ENCODE data around the gene ACBD4. TPM values are rescaled to one million over a fixed set of nuclear protein-coding genes. Genes with fewer than 3 reads are reported as not detected.

Gene ACBD4
- total RNA-seq, 2 experiments from 2014 or later = 14.8 to 24.0 TPM

GRCh38 chr17:45108051-45108450 lies 27.4 kb upstream of the ACBD4 start:
- POLR2A ChIA-PET = interaction anchor here (0.7 kb wide), 1 partner anchor 1309 kb away, joined by 4 read pairs; no protein-coding TSS in a partner anchor
- H3K36me3 ChIP-seq (ENCODE audit: insufficient read depth, low read length) = peaks cover 62% of the 10 kb centered on the region

GRCh38 chr17:45108595-45109521 lies 26.6 kb upstream of the ACBD4 start:
- Histone ChIP-seq H3K36me3 (ENCODE audit: insufficient read depth, low read length) (peaks cover 54% of the 10 kb centered on the region), H3K4me3 (ENCODE audit: low read depth, low read length, poor library complexity, severe bottlenecking) (no peak overlapping the region), H3K27ac (ENCODE audit: low read depth, low read length, poor library complexity, severe bottlenecking) (no peak overlapping the region), H3K79me2 (ENCODE audit: insufficient read depth, low read depth, low read length) (no peaks in the 10 kb centered on the region), H3K9me3 (ENCODE audit: low read length) (no peaks in the 10 kb centered on the region), H3K4me2 (ENCODE audit: low read length) (no peak overlapping the region), H2AFZ (ENCODE audit: low read length) (no peak overlapping the region), H3K4me1 (ENCODE audit: insufficient read depth, low read length, poor library complexity, severe bottlenecking) (peaks cover 13% of the 10 kb centered on the region), H4K20me1 (ENCODE audit: insufficient read depth, low read length) (no peaks in the 10 kb centered on the region), H3K9me2 (ENCODE audit: insufficient read depth, low read length) (no peaks in the 10 kb centered on the region)
- no peak for TF ChIP-seq EZH2phosphoT487 (IDR thresholded peaks at IDR 0.05; ENCODE audit: borderline replicate concordance, low read depth, low read length)
- POLR2A ChIA-PET = interaction anchor here (0.7 kb wide), 1 partner anchor 1310 kb away, joined by 4 read pairs; no protein-coding TSS in a partner anchor
- CTCF ChIA-PET (ENCODE audit: unreplicated experiment) = no interaction called here
- intact Hi-C loops (cut with micrococcal nuclease; ENCODE audit: unreplicated experiment) = no loop called here
- DNase-seq (ENCODE audit: low spot score) = no peak
- no TSS peak for BruUV-seq (replicated peaks)

More at GRCh38 chr17:45108051-45108450, 27.4 kb upstream of the ACBD4 start:
- no peaks in the 10 kb centered on the region for H3K9me3 ChIP-seq (ENCODE audit: low read length)
- no peak overlapping the region for H3K27ac ChIP-seq (ENCODE audit: low read depth, low read length, poor library complexity, severe bottlenecking)
- peaks cover 13% of the 10 kb centered on the region for H3K4me1 ChIP-seq (ENCODE audit: insufficient read depth, low read length, poor library complexity, severe bottlenecking)
- H3K4me3 ChIP-seq (ENCODE audit: low read depth, low read length, poor library complexity, severe bottlenecking) = no peak overlapping the region
- CTCF ChIA-PET (ENCODE audit: unreplicated experiment) = no interaction called here
- BruUV-seq (replicated peaks) = no TSS peak
- no peak overlapping the region for H3K4me2 ChIP-seq (ENCODE audit: low read length)
- no peaks in the 10 kb centered on the region for H3K9me2 ChIP-seq (ENCODE audit: insufficient read depth, low read length)
- no peak for TF ChIP-seq EZH2phosphoT487 (IDR thresholded peaks at IDR 0.05; ENCODE audit: borderline replicate concordance, low read depth, low read length)
- TF ChIP-seq CTCF (conservative IDR thresholded peaks at IDR 0.05; ENCODE audit: low read length) = no peak
- intact Hi-C loops (cut with micrococcal nuclease; ENCODE audit: unreplicated experiment) = no loop called here
- H3K79me2 ChIP-seq (ENCODE audit: insufficient read depth, low read depth, low read length) = no peaks in the 10 kb centered on the region
- no peak overlapping the region for H2AFZ ChIP-seq (ENCODE audit: low read length)
- no peaks in the 10 kb centered on the region for H4K20me1 ChIP-seq (ENCODE audit: insufficient read depth, low read length)
- DNase-seq (ENCODE audit: low spot score) = no peak

GRCh38 chr17:45110676-45111611 lies 24.5 kb upstream of the ACBD4 start:
- no peaks in the 10 kb centered on the region for H3K9me3 ChIP-seq (ENCODE audit: low read length)
- no peak for DNase-seq (ENCODE audit: low spot score)
- no peaks in the 10 kb centered on the region for H3K9me2 ChIP-seq (ENCODE audit: insufficient read depth, low read length)
- no peak overlapping the region for H2AFZ ChIP-seq (ENCODE audit: low read length)
- BruUV-seq (replicated peaks) = no TSS peak
- no peak overlapping the region for H3K27ac ChIP-seq (ENCODE audit: low read depth, low read length, poor library complexity, severe bottlenecking)
- H3K79me2 ChIP-seq (ENCODE audit: insufficient read depth, low read depth, low read length) = no peaks in the 10 kb centered on the region
- no peak overlapping the region for H3K4me3 ChIP-seq (ENCODE audit: low read depth, low read length, poor library complexity, severe bottlenecking)
- POLR2A ChIA-PET = no interaction called here
- intact Hi-C loops (cut with micrococcal nuclease; ENCODE audit: unreplicated experiment) = no loop called here
- H3K4me2 ChIP-seq (ENCODE audit: low read length) = no peak overlapping the region
- H3K4me1 ChIP-seq (ENCODE audit: insufficient read depth, low read length, poor library complexity, severe bottlenecking) = peaks cover 13% of the 10 kb centered on the region
- CTCF ChIA-PET (ENCODE audit: unreplicated experiment) = no interaction called here
- peaks cover 34% of the 10 kb centered on the region for H3K36me3 ChIP-seq (ENCODE audit: insufficient read depth, low read length)
- no peak for TF ChIP-seq CTCF (conservative IDR thresholded peaks at IDR 0.05; ENCODE audit: low read length)
- no peak for TF ChIP-seq EZH2phosphoT487 (IDR thresholded peaks at IDR 0.05; ENCODE audit: borderline replicate concordance, low read depth, low read length)
- no peaks in the 10 kb centered on the region for H4K20me1 ChIP-seq (ENCODE audit: insufficient read depth, low read length)

All from OCI-LY7 (cell line).